OCI-LY1 (cell line): Measurements from ENCODE around the gene RPP25L.

Experiments
- H2AFZ ChIP-seq: fragments of 200-600 bp; sonication (generic), shearing (Covaris generic); 2 replicates; pipeline ENCODE4 v1.6.0; 2014; ENCODE audit warnings: antibody characterized with exemption, mild to moderate bottlenecking, low read length
- H3F3A ChIP-seq: fragments of 200-600 bp; sonication (generic), shearing (Covaris generic); 2 replicates; pipeline ENCODE4 v1.6.0; 2014; ENCODE audit warnings: mild to moderate bottlenecking, antibody characterized with exemption, low read length, moderate library complexity; ENCODE audit not compliant: insufficient read depth
- H3K27ac ChIP-seq: fragments of 200-600 bp; sonication (generic); 2 replicates; pipeline ENCODE4 v1.5.1; 2014; ENCODE audit warnings: low read length, mixed run types, mild to moderate bottlenecking, low read depth; ENCODE audit not compliant: poor library complexity, severe bottlenecking
- H3K27me3 ChIP-seq: fragments of 200-600 bp; sonication (generic); 2 replicates; pipeline ENCODE4 v1.6.0; 2014; ENCODE audit warnings: antibody characterized with exemption, mild to moderate bottlenecking, low read length, moderate library complexity; ENCODE audit not compliant: insufficient read depth
- H3K36me3 ChIP-seq: fragments of 200-600 bp; sonication (generic); 2 replicates; pipeline ENCODE4 v1.6.1; 2014; ENCODE audit warnings: mild to moderate bottlenecking, antibody characterized with exemption, low read length, moderate library complexity, mixed read lengths; ENCODE audit not compliant: insufficient read depth
- H3K4me1 ChIP-seq: fragments of 200-600 bp; sonication (generic); 2 replicates; pipeline ENCODE4 v1.5.1; 2014; ENCODE audit warnings: mild to moderate bottlenecking, low read length, moderate library complexity; ENCODE audit not compliant: insufficient read depth, severe bottlenecking
- H3K4me2 ChIP-seq: fragments of 200-600 bp; sonication (generic), shearing (Covaris generic); 2 replicates; pipeline ENCODE4 v1.6.1; 2014; ENCODE audit warnings: low read length
- H3K4me3 ChIP-seq: fragments of 200-600 bp; sonication (generic); 2 replicates; pipeline ENCODE4 v1.5.1; 2014; ENCODE audit warnings: low read length, low read depth, mild to moderate bottlenecking, mixed read lengths; ENCODE audit not compliant: poor library complexity, severe bottlenecking
- H3K79me2 ChIP-seq: fragments of 200-600 bp; shearing (Covaris generic); 2 replicates; pipeline ENCODE4 v1.6.1; 2016; ENCODE audit warnings: mixed run types, low read length, mixed read lengths; ENCODE audit not compliant: insufficient read depth
- H3K9ac ChIP-seq: fragments of 200-600 bp; sonication (generic), shearing (Covaris generic); 2 replicates; pipeline ENCODE4 v1.6.1; 2014; ENCODE audit warnings: mild to moderate bottlenecking, low read length, mixed read lengths
- H3K9me2 ChIP-seq: fragments of 200-600 bp; sonication (generic), shearing (Covaris generic); 2 replicates; pipeline ENCODE4 v1.6.1; 2014; ENCODE audit warnings: low read depth, mild to moderate bottlenecking, low read length, mixed read lengths
- H3K9me3 ChIP-seq: fragments of 200-600 bp; shearing (Covaris generic); 2 replicates; pipeline ENCODE4 v1.6.1; 2014; ENCODE audit warnings: low read length, mixed read lengths
- H4K20me1 ChIP-seq: fragments of 200-600 bp; sonication (generic), shearing (Covaris generic); 2 replicates; pipeline ENCODE4 v1.6.0; 2016; ENCODE audit warnings: mild to moderate bottlenecking, low read length; ENCODE audit not compliant: insufficient read depth
- CTCF ChIP-seq: fragments of 200-600 bp; sonication (generic), shearing (Covaris generic); IDR thresholded peaks from 2 replicates; pipeline ENCODE4 v1.5.1; 2017; ENCODE audit warnings: mild to moderate bottlenecking, antibody characterized with exemption, low read length, moderate library complexity, mixed read lengths
- EZH2 ChIP-seq: fragments of 200-600 bp; sonication (generic), shearing (Covaris generic); IDR thresholded peaks from 2 replicates; pipeline ENCODE4 v1.8.0; 2017; ENCODE audit warnings: borderline replicate concordance, mixed run types, mild to moderate bottlenecking, antibody characterized with exemption, low read length, moderate library complexity, mixed read lengths

RPP25L gene

GRCh38 chr9:34607331-34607730 is 4.6 kb downstream of the RPP25L start:
- no peak overlapping the region for H3K9ac ChIP-seq
- no peak overlapping the region for H2AFZ ChIP-seq
- H3K27me3 ChIP-seq = no peaks in the 10 kb centered on the region
- no peak overlapping the region for H3K27ac ChIP-seq
- H3K9me3 ChIP-seq = no peaks in the 10 kb centered on the region
- H3K4me2 ChIP-seq = no peak overlapping the region
- H3K79me2 ChIP-seq = no peaks in the 10 kb centered on the region
- H4K20me1 ChIP-seq = no peaks in the 10 kb centered on the region
- H3K9me2 ChIP-seq = no peaks in the 10 kb centered on the region
- no peaks in the 10 kb centered on the region for H3F3A ChIP-seq
- H3K36me3 ChIP-seq = peaks cover 13% of the 10 kb centered on the region
- H3K4me3 ChIP-seq = no peak overlapping the region
- peaks cover 15% of the 10 kb centered on the region for H3K4me1 ChIP-seq
- TF ChIP-seq EZH2 = no peak
- no peak for TF ChIP-seq CTCF

GRCh38 chr9:34606905-34607304 is 5.0 kb downstream of the RPP25L start:
- Histone ChIP-seq H3F3A (no peaks in the 10 kb centered on the region), H4K20me1 (no peaks in the 10 kb centered on the region), H3K9me3 (no peaks in the 10 kb centered on the region), H3K27me3 (no peaks in the 10 kb centered on the region), H2AFZ (no peak overlapping the region), H3K9ac (no peak overlapping the region), H3K27ac (no peak overlapping the region), H3K4me3 (no peak overlapping the region), H3K9me2 (no peaks in the 10 kb centered on the region), H3K4me1 (peaks cover 13% of the 10 kb centered on the region), H3K79me2 (no peaks in the 10 kb centered on the region), H3K36me3 (peaks cover 13% of the 10 kb centered on the region), H3K4me2 (no peak overlapping the region)
- no peak for TF ChIP-seq EZH2
- no peak for TF ChIP-seq CTCF

GRCh38 chr9:34606190-34606589 is 5.7 kb downstream of the RPP25L start:
- H3K4me2 ChIP-seq = no peak overlapping the region
- TF ChIP-seq CTCF (no peak), EZH2 (no peak)
- no peak overlapping the region for H3K4me3 ChIP-seq
- no peaks in the 10 kb centered on the region for H3K9me2 ChIP-seq
- peaks cover 10% of the 10 kb centered on the region for H3K4me1 ChIP-seq
- H3K9me3 ChIP-seq = no peaks in the 10 kb centered on the region
- H3F3A ChIP-seq = no peaks in the 10 kb centered on the region
- H4K20me1 ChIP-seq = no peaks in the 10 kb centered on the region
- no peaks in the 10 kb centered on the region for H3K79me2 ChIP-seq
- peaks cover 13% of the 10 kb centered on the region for H3K36me3 ChIP-seq
- H3K27me3 ChIP-seq = no peaks in the 10 kb centered on the region
- H2AFZ ChIP-seq = no peak overlapping the region
- H3K9ac ChIP-seq = no peak overlapping the region
- no peak overlapping the region for H3K27ac ChIP-seq
